RWPE2 (cell line): ENCODE data around the gene EXOC6B.
A peak's percentile ranks its signal among the peaks of the same experiment; 100 is the strongest.

Source experiments
- ATAC-seq: fragments of 200-7000 bp; cut with Tn5 transposase; 3 replicates; pipeline ENCODE4 v1.9.1; 2021; ENCODE audit warnings: low read depth
- DNase-seq: peaks from one replicate; pipeline ENCODE4 v3.0.0-alpha.2; 2020; ENCODE audit warnings: low spot score
- H3K27ac ChIP-seq: fragments of 450-650 bp; 2 replicates; pipeline ENCODE4 v1.5.1; 2017; ENCODE audit warnings: mild to moderate bottlenecking; ENCODE audit not compliant: poor library complexity, severe bottlenecking
- H3K27me3 ChIP-seq: fragments of 250-450 bp; sonication (Bioruptor Pico); 2 replicates; pipeline ENCODE4 v1.5.1; 2021; ENCODE audit warnings: mild to moderate bottlenecking, moderate library complexity; ENCODE audit not compliant: insufficient read depth, poor library complexity, severe bottlenecking
- H3K36me3 ChIP-seq: fragments of 250-450 bp; sonication (Bioruptor Pico); 2 replicates; pipeline ENCODE4 v1.5.1; 2020; ENCODE audit warnings: low read depth, mild to moderate bottlenecking, moderate library complexity
- H3K4me1 ChIP-seq: fragments of 250-450 bp; sonication (Bioruptor Pico); 2 replicates; pipeline ENCODE4 v1.5.1; 2021; ENCODE audit warnings: mild to moderate bottlenecking, moderate library complexity; ENCODE audit not compliant: insufficient read depth, poor library complexity, severe bottlenecking
- H3K4me3 ChIP-seq: fragments of 250-450 bp; sonication (Bioruptor Pico); 2 replicates; pipeline ENCODE4 v1.5.1; 2021; ENCODE audit warnings: mild to moderate bottlenecking, moderate library complexity; ENCODE audit not compliant: severe bottlenecking
- H3K9me3 ChIP-seq: fragments of 250-450 bp; sonication (Bioruptor Pico); 2 replicates; pipeline ENCODE4 v1.5.1; 2021; ENCODE audit warnings: mild to moderate bottlenecking, moderate library complexity; ENCODE audit not compliant: severe bottlenecking
- CTCF ChIP-seq: fragments of 450-650 bp; IDR thresholded peaks from one replicate; pipeline ENCODE4 v1.5.1; 2017; ENCODE audit warnings: mild to moderate bottlenecking, moderate library complexity; ENCODE audit not compliant: poor library complexity, severe bottlenecking

Gene EXOC6B

GRCh38 chr2:72613931-72614330 lies 211.9 kb downstream of the EXOC6B start:
- Histone ChIP-seq H3K36me3 (no peaks in the 10 kb centered on the region), H3K27me3 (no peaks in the 10 kb centered on the region), H3K9me3 (no peaks in the 10 kb centered on the region), H3K27ac (no peak overlapping the region), H3K4me3 (no peak overlapping the region), H3K4me1 (no peaks in the 10 kb centered on the region)
- TF ChIP-seq CTCF, result no peak
- no peak for DNase-seq
- ATAC-seq, result no peak

- H3K27ac ChIP-seq, result no peak overlapping the region
- DNase-seq, result no peak
- H3K4me3 ChIP-seq, result no peak overlapping the region
- H3K27me3 ChIP-seq, result no peaks in the 10 kb centered on the region
- no peak for ATAC-seq
- no peaks in the 10 kb centered on the region for H3K4me1 ChIP-seq
- H3K36me3 ChIP-seq, result no peaks in the 10 kb centered on the region
- H3K9me3 ChIP-seq, result no peaks in the 10 kb centered on the region
- TF ChIP-seq CTCF, result no peak
Measured at GRCh38 chr2:72612614-72613160, 213.1 kb downstream of the EXOC6B start.

- Histone ChIP-seq H3K27ac (no peak overlapping the region), H3K4me1 (no peaks in the 10 kb centered on the region), H3K36me3 (no peaks in the 10 kb centered on the region), H3K4me3 (no peak overlapping the region), H3K9me3 (no peaks in the 10 kb centered on the region), H3K27me3 (no peaks in the 10 kb centered on the region)
- no peak for DNase-seq
- ATAC-seq, result no peak
- no peak for TF ChIP-seq CTCF
Measured at GRCh38 chr2:72607189-72607588, 218.6 kb downstream of the EXOC6B start.

- no peaks in the 10 kb centered on the region for H3K36me3 ChIP-seq
- no peak overlapping the region for H3K27ac ChIP-seq
- DNase-seq, result no peak
- H3K4me1 ChIP-seq, result no peaks in the 10 kb centered on the region
- no peaks in the 10 kb centered on the region for H3K27me3 ChIP-seq
- H3K9me3 ChIP-seq, result no peaks in the 10 kb centered on the region
- peak; percentile 81 for TF ChIP-seq CTCF
- no peak overlapping the region for H3K4me3 ChIP-seq
- ATAC-seq, result no peak
Measured at GRCh38 chr2:72605836-72606442, 219.9 kb downstream of the EXOC6B start.

GRCh38 chr2:72604468-72604867 lies 221.4 kb downstream of the EXOC6B start:
- H3K27ac ChIP-seq, result no peak overlapping the region
- H3K27me3 ChIP-seq, result no peaks in the 10 kb centered on the region
- ATAC-seq (no peak), DNase-seq (no peak)
- no peaks in the 10 kb centered on the region for H3K4me1 ChIP-seq
- H3K9me3 ChIP-seq, result no peaks in the 10 kb centered on the region
- no peak for TF ChIP-seq CTCF
- no peak overlapping the region for H3K4me3 ChIP-seq
- no peaks in the 10 kb centered on the region for H3K36me3 ChIP-seq
